OCI-LY1 (cell line): ENCODE results near the gene CCDC97.
"Not testable (repeated sequence)": the region's sequence is repeated elsewhere in the genome, so short reads cannot be mapped to it uniquely, and the experiment has no call there.

Experiments used
- EZH2 ChIP-seq: fragments of 200-600 bp; sonication (generic), shearing (Covaris generic); IDR thresholded peaks from 2 replicates; pipeline ENCODE4 v1.8.0; 2017; ENCODE audit warnings: borderline replicate concordance, mixed run types, mild to moderate bottlenecking, antibody characterized with exemption, low read length, moderate library complexity, mixed read lengths
- TF ChIP-seq, protein P1 (sequence below): fragments of 200-600 bp; sonication (generic), shearing (Covaris generic); IDR thresholded peaks from 2 replicates; pipeline ENCODE4 v1.5.1; 2017; ENCODE audit warnings: mild to moderate bottlenecking, antibody characterized with exemption, low read length, moderate library complexity, mixed read lengths

DNA sequence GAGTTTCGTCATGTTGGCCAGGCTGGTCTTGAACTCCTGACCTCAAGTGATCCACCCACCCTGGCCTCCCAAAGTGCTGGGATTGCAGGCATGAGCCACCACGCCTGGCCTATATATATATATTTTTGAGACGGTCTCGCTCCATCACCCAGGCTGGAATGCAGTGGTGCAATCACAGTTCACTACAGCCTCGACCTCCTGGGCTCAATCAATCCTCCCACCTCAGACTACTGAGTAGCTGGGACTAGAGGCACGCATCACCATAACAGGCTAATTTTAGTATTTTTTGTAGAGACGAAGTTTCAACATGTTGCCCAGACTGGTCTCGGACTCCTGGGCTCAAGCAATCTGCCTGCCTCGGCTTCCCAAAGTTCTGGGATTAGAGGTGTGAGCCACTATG lies 36.9 kb downstream of the CCDC97 start:
- TF ChIP-seq EZH2: not testable (repeated sequence)
- TF ChIP-seq, protein P1, sequence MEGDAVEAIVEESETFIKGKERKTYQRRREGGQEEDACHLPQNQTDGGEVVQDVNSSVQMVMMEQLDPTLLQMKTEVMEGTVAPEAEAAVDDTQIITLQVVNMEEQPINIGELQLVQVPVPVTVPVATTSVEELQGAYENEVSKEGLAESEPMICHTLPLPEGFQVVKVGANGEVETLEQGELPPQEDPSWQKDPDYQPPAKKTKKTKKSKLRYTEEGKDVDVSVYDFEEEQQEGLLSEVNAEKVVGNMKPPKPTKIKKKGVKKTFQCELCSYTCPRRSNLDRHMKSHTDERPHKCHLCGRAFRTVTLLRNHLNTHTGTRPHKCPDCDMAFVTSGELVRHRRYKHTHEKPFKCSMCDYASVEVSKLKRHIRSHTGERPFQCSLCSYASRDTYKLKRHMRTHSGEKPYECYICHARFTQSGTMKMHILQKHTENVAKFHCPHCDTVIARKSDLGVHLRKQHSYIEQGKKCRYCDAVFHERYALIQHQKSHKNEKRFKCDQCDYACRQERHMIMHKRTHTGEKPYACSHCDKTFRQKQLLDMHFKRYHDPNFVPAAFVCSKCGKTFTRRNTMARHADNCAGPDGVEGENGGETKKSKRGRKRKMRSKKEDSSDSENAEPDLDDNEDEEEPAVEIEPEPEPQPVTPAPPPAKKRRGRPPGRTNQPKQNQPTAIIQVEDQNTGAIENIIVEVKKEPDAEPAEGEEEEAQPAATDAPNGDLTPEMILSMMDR: not testable (repeated sequence)
